Left renal pelvis (tissue), 4 donors: ENCODE measurements around the gene ACSS1. TPM values are rescaled to one million over a fixed set of nuclear protein-coding genes. Genes with fewer than 3 reads are reported as not detected.

Experiments
- DNase-seq, 4 donors: peaks; one replicate each; pipeline ENCODE4 v3.0.0-alpha.2; 2013; ENCODE audit warnings: low read depth in 4 of 4, low spot score in 3 of 4
- polyA plus RNA-seq, 4 donors: library from polyadenylated mRNA; unstranded; fragments of 120-200 nt; gene quantifications; one replicate each; pipeline ENCODE4 v1.2.1, GENCODE V29; 2013; ENCODE audit not compliant: insufficient read length in 4 of 4

Gene ACSS1
- polyA plus RNA-seq, 4 donors = 14.8 to 34.6 (median 29.8) TPM

DNA sequence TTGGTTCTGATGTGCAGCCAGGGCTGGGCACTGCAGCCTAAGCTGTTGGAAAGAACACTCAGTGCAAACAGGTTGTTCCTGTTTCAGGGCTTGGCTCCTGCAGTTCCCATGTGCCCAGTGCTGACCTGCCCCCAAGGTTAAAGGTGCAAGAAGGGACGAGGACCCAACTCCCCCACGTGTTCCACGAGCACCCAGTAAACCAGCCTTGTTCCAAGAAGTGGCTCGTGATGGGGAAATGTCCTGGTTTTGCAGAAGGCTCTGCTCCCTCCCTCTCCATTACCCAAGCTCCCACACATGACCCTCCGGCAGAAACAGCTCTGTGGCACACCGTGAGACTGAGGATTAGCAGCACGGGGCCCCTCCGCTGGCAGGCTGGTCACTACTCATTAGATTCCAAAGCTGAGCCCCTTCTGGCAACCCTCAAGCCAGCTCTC, 9.4 kb downstream of the ACSS1 start:
- no peak for DNase-seq

- DNase-seq = no peak
Measured at GRCh38 chr20:25047766-25048165, 10.2 kb downstream of the ACSS1 start.

DNA sequence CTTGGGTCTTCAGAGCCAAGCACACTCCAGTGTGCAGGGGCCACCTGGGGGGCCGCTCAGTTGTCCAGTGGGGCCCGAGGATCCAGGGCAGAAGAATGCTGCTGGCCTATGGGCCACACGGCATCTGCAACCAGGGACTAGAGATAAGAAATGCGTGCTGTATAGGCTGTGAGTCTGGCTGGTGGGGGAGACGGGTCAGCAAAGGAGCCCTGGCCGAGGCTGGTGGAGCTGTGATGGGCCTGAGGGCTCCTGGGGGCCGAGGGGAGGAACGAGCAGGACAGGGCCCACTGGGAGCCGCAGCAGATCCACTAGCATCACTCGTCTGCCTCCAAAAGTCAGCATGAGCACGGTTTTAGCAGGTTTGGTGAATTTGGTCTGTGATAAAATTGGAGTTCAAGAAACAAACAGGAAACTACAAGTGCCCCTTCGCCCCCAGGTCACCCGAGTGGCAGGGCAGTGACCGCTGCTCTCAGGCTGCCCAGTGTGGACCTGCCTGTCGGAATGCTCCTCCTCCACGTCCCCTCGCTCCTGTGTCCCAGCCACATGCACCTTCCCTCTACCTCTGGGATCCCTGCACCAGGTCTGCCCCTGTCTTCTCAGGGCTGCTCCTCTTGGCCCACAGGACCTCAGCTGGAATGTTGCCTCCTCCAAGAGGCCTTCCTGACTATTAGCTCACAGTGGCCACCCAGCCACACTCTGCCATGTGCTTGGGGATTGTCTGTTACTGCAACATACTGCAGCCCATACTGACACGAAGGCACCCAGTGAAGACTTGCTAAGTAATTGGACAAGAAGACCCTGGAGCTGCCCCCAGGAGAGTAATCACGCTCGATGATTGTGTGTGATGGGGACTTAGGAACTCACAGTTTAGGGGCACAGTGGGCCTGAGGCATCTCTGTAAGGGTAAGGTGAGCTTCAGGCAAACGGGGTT, 10.9 kb downstream of the ACSS1 start:
- DNase-seq = no peak

- no peak for DNase-seq
Measured at GRCh38 chr20:25046181-25046641, 11.7 kb downstream of the ACSS1 start.

DNA sequence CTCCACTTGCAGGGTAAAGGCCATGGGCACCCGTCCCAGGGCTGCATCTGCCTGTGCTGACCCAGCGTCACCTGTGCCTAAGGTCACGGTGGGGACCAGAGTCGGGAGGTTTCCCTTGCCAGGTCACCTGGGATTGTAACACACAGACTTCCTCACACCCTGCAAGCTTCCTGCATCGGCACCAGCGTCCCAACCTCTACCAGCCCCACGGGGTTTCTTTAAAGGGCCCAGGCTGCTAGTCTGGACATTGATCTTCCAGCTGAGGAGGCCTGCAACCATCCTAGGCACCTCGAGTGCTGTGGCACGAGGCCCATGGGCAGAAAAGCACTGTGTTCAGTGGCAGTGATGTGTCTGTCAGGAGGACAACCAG, 12.6 kb downstream of the ACSS1 start:
- no peak for DNase-seq

DNA sequence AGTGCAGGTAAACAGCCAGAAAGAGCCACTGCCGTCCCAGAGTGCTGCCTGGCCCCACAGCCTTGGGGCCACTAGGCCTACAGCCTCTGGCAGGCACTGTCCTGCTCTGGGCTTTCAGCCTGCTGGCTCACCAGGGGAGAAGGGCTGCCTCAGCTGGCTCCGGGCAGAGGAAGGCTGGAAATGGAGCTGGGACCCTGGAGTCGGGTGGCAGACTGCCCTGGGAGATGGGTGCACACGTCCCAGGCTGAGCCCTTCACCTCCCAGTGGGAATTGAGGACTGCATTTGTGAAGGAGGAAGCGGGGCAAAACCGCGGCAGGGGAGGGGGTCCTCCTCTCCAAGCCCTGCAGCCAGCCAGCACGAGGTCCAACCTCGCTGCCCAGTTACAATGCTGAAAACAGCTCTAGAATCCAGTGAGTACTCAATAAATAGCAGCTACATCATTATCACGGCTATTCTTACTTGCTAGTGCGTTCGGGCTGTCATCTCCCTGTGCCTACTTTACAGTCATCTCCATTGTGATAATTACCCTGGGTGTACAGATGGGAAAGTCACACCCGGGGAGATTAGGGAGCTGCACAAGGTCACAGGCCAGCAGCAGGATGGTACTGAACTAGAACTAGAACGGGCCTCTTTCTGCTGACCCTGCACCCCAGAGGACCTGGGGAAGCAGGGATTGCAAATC, 13.1 kb downstream of the ACSS1 start:
- no peak for DNase-seq

GRCh38 chr20:25044261-25044560, 13.7 kb downstream of the ACSS1 start:
- no peak for DNase-seq

DNA sequence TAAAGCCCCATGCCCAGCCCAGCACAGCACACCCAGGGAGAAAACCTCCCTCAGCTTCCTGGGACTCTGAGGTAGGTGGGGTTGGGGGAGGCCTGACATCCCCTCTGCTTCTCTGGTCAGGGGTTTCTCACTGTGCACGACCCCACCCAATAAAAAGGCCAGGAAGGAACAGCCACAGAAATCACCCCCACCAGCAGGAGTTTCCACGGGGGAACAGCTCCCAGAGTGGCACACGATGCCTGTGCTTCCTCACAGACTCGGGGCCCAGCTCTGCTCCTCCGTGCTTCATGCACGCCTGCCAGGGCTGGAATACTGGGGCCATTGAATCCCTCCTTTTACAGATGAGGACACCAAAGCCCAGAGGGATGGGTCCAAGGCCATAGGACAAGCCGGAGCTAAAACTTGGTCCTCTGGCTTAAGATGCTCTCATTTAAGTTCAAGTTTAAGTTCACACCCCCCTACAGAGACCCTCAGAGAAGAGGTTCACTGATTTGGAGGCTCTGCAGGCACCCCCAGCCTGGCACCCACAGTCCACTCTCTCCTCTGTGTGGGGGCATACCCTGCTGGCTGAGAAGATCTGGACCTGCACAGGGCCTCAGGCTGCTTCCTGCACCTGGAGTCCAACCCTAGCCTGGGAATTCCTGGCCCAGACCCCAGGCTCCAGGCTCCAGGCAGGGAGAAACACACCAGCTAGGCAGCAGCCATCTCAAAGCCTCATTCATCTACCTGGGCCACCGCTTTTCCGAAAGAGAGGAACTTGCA, 14.3 kb downstream of the ACSS1 start:
- DNase-seq = no peak

GRCh38 chr20:25042531-25043498, 15.1 kb downstream of the ACSS1 start:
- DNase-seq = no peak

DNA sequence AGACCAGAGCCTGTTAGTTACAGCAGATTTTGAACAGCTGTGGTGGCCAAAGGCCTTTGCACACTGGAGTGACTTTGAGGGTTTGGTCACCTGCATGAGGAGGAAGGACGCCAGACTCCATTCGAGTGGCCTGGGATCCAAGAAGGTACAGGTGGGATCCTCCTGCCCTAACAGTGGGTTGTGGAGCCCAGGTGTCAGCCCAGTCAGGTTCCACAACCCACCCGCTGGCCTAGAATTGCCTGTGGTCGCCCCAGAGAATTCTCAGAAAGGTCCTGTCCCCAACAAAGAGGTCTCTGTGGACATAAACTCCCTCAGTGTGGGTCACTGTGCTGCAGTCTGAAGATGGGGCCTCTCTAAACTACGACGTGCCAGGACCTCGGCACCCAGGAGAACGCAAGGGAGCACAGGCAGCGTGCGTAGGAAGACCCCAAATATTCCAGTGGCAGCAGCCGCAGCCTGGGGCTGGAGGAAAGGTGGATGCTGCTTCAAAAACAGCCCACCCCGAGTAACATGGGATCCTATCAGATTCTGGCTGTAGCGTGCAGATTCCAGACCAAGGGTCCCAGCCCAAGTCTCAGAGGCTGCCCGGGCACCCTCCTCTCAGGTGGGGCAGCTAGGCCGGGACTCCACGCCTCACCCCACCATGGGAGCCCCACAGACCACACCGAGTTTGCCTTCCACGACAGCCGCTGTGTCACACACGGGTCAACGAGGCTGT, 16.0 kb downstream of the ACSS1 start:
- no peak for DNase-seq

GRCh38 chr20:25040438-25040831, 17.5 kb downstream of the ACSS1 start:
- no peak for DNase-seq

DNA sequence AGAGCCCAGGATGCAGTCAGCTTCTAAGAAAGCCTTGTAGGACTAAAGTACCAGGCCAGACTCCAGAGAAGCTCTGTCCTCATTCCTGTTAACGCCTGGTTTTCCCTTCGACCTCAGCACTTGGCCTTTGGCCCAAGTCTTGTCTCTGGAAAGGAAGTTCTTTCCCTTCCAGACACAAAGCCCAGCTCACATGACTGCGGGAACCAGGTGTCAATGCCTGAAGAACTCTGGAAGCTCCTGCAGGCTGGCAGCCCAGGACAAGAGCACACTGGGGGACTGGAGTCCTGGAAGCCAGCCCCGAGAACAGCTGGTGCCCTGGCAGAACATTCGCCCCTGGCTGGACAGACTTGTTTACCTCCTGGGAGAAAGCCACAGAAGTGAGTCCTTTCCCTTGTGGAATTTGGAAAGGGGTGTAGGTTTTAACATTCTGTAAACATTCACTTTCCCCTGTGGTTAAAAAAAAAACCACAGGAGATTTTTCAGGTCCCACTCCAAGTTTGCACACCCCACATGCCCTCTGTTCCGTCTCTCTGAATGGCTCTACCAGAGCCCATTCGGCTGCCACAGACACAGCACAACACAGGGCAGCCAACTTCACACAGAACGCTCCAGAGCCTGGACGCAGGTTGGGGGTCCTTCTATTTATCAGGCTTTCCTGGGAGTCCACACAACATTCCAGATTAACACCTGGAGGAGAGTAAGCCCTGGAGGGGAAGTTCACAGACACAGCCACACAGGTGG, 18.1 kb downstream of the ACSS1 start:
- no peak for DNase-seq

- no peak for DNase-seq
Measured at GRCh38 chr20:25038591-25039015, 19.3 kb downstream of the ACSS1 start.

GRCh38 chr20:25038103-25038410, 19.9 kb downstream of the ACSS1 start:
- no peak for DNase-seq

DNA sequence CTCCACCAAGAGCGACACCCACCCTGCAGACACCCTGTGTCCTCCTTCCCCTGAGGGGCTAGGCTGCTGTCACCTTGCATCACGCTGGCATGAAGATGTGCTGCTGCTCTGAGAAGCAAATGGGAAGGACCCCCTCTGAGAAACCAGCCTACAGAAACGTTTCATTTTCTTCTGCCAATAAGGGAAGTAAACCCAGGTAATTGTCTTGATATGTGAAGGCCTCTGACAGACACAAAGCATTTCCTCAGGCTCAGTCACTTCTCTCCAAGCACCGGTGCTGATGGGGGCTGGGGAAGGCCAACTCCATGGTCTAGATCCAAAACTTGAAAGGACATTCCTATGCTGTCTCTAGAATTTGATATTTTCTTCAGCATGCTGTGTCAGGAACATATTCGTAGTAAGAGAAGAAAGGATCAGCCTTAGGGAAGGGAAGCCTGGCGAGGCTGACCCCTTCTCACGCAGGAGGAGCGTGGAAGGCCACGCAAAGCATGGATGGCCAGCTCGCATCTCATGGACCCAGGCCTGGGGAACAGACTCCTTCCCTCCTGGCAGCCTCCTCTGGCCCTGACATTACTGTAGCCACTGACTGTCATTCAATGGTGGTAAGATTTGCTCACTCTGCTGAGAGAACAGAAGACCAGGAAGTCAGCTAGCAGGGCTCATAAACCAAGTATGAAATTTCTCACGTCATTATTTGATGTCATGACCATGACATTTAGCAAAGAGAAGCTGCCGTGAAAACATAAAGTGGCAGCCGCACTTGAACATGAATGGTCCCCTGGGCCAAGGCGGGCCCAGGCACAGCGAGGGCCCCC, 20.4 kb downstream of the ACSS1 start:
- DNase-seq = no peak

DNA sequence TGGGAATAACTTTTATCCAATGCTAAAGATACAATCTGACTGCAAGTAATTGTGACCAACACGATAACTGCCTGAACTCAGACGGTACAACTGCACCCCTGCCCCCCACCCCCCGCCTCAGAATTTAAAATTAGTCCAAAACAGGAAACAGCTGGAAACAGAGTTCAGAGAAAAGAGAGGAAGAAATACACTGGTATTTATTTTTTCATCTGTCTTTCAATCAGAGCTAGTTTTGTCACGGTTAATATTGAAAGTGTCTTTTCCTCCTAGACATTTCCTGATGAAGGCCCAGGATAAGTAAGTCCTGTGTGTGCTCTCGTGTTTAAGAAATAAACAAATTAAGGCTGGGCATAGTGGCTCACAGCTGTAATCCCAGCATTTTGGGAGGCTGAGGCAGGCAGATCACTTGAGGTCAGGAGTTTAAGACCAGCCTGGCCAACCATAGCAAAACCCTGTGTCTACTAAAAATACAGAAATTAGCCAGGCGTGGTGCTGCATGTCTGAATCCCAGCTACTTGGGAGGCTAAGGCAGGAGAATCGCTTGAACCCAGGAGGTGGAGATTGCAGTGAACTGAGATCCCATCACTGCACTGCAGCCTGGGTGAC, 21.5 kb downstream of the ACSS1 start:
- no peak for DNase-seq

DNA sequence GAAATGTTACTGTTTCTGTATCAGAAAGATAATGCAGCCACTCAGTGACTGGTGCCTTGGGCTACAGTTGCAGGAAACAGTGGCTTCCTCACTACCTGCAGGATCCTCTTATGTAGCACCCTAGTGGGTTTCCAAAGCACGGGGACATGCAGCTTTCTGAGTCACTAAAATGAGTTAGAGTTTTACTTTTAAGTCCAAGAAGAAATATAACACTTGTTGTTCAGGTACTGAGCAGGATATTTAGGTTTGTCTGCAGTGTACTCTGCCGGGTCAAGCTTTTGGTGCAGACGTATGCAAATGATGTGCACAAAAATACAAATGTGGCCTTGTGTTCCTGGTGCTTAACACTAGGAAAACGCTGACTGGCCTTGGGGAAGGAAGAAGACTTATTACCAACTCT, 22.0 kb downstream of the ACSS1 start:
- DNase-seq = no peak

DNA sequence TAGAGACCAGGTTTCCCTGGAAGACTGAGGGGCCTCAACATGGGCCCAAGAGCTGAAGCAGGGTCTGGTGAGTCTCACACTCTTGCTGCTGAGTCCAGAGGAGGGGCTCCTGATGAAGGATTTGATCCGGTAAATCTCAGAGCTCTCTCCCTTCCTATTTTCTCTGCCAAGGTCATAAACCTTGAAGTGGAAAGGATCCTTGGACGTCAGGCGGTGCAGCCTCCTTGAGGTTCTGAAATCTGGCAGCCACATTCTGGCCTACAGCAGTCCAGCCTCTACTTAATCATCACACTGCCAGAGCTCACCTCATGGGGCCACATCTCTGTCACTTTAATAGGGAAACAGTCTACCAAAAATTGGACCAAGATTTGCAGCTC, 24.0 kb downstream of the ACSS1 start:
- DNase-seq = no peak
